ENCODE measurements around the gene LARGE2. TPM values are rescaled to one million over a fixed set of nuclear protein-coding genes. Genes with fewer than 3 reads are reported as not detected.

The LARGE2 gene
- total and polyA plus RNA-seq, 10 of the 15 experiments (the other 5 are each of a cell fraction or from before 2014, with no cell fraction given) = 0.03 to 0.41 (median 0.19) TPM; not detected in 6

GRCh38 chr11:45880772-45881570, 41.5 kb upstream of the LARGE2 start:
- DNase-seq (ENCODE audit: low read depth, low spot score) (no peak), ATAC-seq (no peak), FAIRE-seq (no peak)
- Histone ChIP-seq H3K27me3 (replicated peaks in 1 of 2; ENCODE audit: control insufficient read depth in 2 of 2, insufficient read depth in 2 of 2, low read length in 1 of 2) (no peaks in the 10 kb centered on the region), H2AFZ (ENCODE audit: control insufficient read depth, low read depth, low read length) (no peak overlapping the region), H3K4me2 (ENCODE audit: control insufficient read depth, insufficient read depth) (no peak overlapping the region), H3K9ac (ENCODE audit: control insufficient read depth, insufficient read depth, low read length) (no peak overlapping the region), H3K4me1 (ENCODE audit: control insufficient read depth, insufficient read depth, low read length) (no peaks in the 10 kb centered on the region), H3K36me3 (ENCODE audit: control insufficient read depth in 2 of 2, insufficient read depth in 2 of 2, low read length in 1 of 2) (no peaks in the 10 kb centered on the region; a peak in 1 of 4 replicates), H3K9me3 (replicated peaks; ENCODE audit: control insufficient read depth, insufficient read depth, low read length) (no peaks in the 10 kb centered on the region), H3K27ac (ENCODE audit: control insufficient read depth, insufficient read depth) (no peak overlapping the region), H3K79me2 (ENCODE audit: control insufficient read depth, insufficient read depth, low read length) (no peaks in the 10 kb centered on the region), H4K20me1 (ENCODE audit: control insufficient read depth, insufficient read depth) (no peaks in the 10 kb centered on the region), H3K4me3 (no peak overlapping the region)
- ChIA-PET CTCF (interaction anchor here (1.8 to 3.5 kb wide), 2 partner anchors 8 to 125 kb away, joined by 6 to 8 read pairs; no protein-coding TSS in a partner anchor), POLR2A (interaction anchor here (1.2 kb wide), 1 partner anchor 17 kb away, joined by 3 read pairs; no protein-coding TSS in a partner anchor), SMC1A (ENCODE audit: uncharacterized antibody, unreplicated experiment) (interaction anchor here (0.6 kb wide), 1 partner anchor 54 kb away, joined by 3 read pairs; no protein-coding TSS in a partner anchor), RAD21 (ENCODE audit: unreplicated experiment) (no interaction called here)
- 81% methylated on average over 15 of the region's 15 CpGs for WGBS (ENCODE audit: insufficient coverage, insufficient replicate concordance, low lambda C conversion rate, missing lambda C conversion rate)
- in situ Hi-C loops (cut with MboI) = no loop called here
- TF ChIP-seq PRDM15 (CRISPR knock-in tag; IDR thresholded peaks at IDR 0.05) = no peak
- no peak for TF ChIP-seq IKZF1 (conservative IDR thresholded peaks at IDR 0.05)
- intact Hi-C loops (cut with micrococcal nuclease; ENCODE audit: unreplicated experiment) = no loop called here
- no TSS peak for BruUV-seq (replicated peaks)

Data from GM12878 (cell line).